ENCODE measurements around the gene FABP3. TPM values are rescaled to one million over a fixed set of nuclear protein-coding genes. Genes with fewer than 3 reads are reported as not detected.

FABP3 gene
- total and polyA plus RNA-seq, 2 of the 4 experiments (the other 2 are of a cell fraction): 4.8 to 8.6 TPM

GRCh38 chr1:31378001-31378400, 5.1 kb upstream of the FABP3 start:
- Histone ChIP-seq H3K27me3 (ENCODE audit: control insufficient read depth, insufficient read depth, low read length) (no peaks in the 10 kb centered on the region), H4K8ac (ENCODE audit: low read depth in 2 of 2, low read length in 2 of 2) (no peak overlapping the region), H3K4me1 (ENCODE audit: control insufficient read depth, insufficient read depth, low read length) (peaks cover 6% of the 10 kb centered on the region), H2BK15ac (ENCODE audit: low read depth, low read length) (no peak overlapping the region), H3K79me1 (ENCODE audit: low read depth in 1 of 2, low read length in 2 of 2) (no peaks in the 10 kb centered on the region), H2BK5ac (ENCODE audit: low read depth, low read length, poor library complexity, severe bottlenecking) (no peak overlapping the region), H2AK9ac (replicated peaks; ENCODE audit: low read depth, low read length, poor library complexity) (no peak overlapping the region), H2AFZ (replicated peaks; ENCODE audit: low read length, poor library complexity) (no peak overlapping the region), H3K9me1 (ENCODE audit: insufficient read depth, low read length) (peaks cover 3% of the 10 kb centered on the region), H4K91ac (ENCODE audit: insufficient read depth, low read depth, low read length) (no peak overlapping the region), H3K36me3 (ENCODE audit: control insufficient read depth, insufficient read depth, low read length) (no peaks in the 10 kb centered on the region), H3K4me2 (ENCODE audit: low read depth, low read length) (no peak overlapping the region), H3K4me3 (ENCODE audit: insufficient read depth, low read depth, low read length) (no peak overlapping the region), H3K9ac (ENCODE audit: low read depth, low read length) (no peak overlapping the region), H3K56ac (ENCODE audit: extremely low read depth, insufficient read depth, low read length) (no peak overlapping the region), H3K9me3 (ENCODE audit: control insufficient read depth, insufficient read depth, low read length) (no peaks in the 10 kb centered on the region), H2AK5ac (ENCODE audit: low read depth, low read length) (no peak overlapping the region), H3K18ac (ENCODE audit: low read depth, low read length) (no peak overlapping the region), H3K27ac (ENCODE audit: insufficient read depth, low read length) (no peak overlapping the region), H3K23ac (ENCODE audit: low read depth, low read length) (no peak overlapping the region), H2BK20ac (ENCODE audit: low read depth, low read length) (no peak overlapping the region; the same call in 1 of the 2 replicates), H4K5ac (ENCODE audit: low read depth, low read length) (no peak overlapping the region), H3K14ac (replicated peaks; ENCODE audit: low read depth, low read length) (no peak overlapping the region), H3K4ac (ENCODE audit: low read depth, low read length) (no peak overlapping the region), H4K20me1 (ENCODE audit: insufficient read depth, low read length) (no peaks in the 10 kb centered on the region), H2BK120ac (ENCODE audit: low read depth, low read length) (no peak overlapping the region)
- TF ChIP-seq RCOR1 (IDR thresholded peaks at IDR 0.05; ENCODE audit: insufficient replicate concordance, low read length) (no peak), FOS (IDR thresholded peaks at IDR 0.05; ENCODE audit: low read depth, low read length) (no peak), CEBPB (IDR thresholded peaks at IDR 0.05; ENCODE audit: low read depth, low read length) (no peak), MAFK (IDR thresholded peaks at IDR 0.05; ENCODE audit: low read depth, low read length) (no peak), NFE2L2 (IDR thresholded peaks at IDR 0.05; ENCODE audit: low read depth, low read length) (no peak), RFX5 (IDR thresholded peaks at IDR 0.05; ENCODE audit: low read depth, low read length) (no peak), CTCF (conservative IDR thresholded peaks at IDR 0.05; ENCODE audit: low read depth, low read length) (no peak)
- intact Hi-C loops (cut with micrococcal nuclease) (no loop called here), dilution Hi-C loops (cut with HindIII; ENCODE audit: low sequenced_read_pairs, unreplicated experiment) (no loop called here), in situ Hi-C loops (cut with MboI; ENCODE audit: low sequenced_read_pairs) (no loop called here)
- POLR2A ChIA-PET (ENCODE audit: unreplicated experiment): no interaction called here
- BruUV-seq (replicated peaks): no TSS peak
- ATAC-seq (ENCODE audit: low read depth) (no peak), DNase-seq (no peak)
- CTCF ChIA-PET: no interaction called here

All from IMR-90 (cell line).